ENCODE data around the gene ATP5ME.
"Not testable (repeated sequence)": the region's sequence is repeated elsewhere in the genome, so short reads cannot be mapped to it uniquely, and the experiment has no call there.

Gene ATP5ME

GRCh38 chr4:653831-654502, 20.1 kb downstream of the ATP5ME start:
- DNase-seq = no peak

DNA sequence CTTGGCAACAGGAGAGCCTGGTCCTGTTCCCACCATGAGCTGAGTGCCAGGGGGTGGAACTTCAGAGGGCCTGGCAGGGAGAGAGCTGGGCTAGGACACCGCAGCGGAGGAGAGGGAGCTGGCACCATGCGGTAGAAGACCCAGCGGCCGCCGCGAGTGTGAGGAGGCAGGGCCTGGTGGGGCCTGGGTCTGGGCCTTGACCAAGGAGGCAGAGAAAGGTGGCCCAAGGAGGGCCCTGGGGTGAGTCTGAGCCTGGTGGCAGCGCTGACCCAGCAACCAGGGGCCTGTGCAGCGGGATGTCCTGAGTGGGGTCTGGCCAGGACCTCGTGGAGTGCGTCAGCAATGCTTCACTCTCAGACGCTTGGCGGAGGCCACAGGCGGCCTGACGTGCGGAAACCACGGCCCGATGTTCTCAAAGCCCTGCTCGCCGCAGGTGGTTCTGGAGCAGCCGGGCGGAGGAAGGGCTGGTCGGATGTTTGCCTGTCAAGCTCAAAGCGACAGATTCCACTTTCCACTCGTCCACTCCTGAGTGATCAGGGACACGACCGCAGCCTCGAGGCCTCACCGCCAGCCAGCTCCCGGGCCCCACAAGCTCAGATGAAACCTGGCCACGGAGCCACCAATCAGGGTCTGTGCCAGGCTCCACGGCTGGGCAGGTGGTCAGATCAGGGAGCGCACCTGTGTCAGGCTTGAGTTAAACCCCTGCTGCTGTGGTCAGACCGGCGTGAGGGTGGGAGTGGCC, 20.8 kb downstream of the ATP5ME start:
- no peak for DNase-seq

DNA sequence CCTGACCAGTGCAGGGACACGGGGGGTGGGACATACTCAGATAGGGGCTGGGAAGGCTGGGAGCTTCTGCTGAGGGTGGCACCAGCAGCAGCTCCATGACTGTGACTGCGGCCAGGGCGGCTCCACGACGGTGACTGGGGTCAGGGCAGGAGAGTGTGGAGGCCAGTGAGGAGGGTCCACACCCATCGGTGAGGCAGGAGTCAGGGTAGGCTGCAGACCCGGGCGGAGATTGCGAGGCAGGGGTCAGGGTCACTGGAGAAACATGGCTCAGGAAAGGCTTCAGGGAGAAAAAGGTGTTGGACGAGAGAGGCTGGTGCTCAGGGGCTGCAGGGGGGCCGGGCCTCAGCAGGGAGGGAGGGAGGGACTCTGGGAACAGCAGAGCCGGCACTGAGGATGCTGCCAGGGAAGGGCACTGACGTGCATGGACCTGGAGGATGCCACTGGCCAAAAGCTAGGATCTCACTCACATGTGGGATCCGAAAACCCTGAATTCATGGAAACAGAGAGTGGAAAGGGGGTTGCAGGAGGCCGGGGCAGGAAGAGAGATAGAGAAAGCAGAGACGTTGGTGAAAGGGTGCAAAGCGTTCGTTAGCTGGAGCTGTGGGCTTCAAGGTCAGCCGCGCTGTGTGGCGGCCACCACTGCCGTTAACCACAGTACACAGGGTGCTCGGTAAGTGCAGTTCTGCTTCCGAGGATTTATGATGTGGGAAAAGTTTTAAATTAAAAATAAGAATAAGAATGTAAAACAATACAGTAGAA, 22.0 kb downstream of the ATP5ME start:
- no peak for DNase-seq

DNA sequence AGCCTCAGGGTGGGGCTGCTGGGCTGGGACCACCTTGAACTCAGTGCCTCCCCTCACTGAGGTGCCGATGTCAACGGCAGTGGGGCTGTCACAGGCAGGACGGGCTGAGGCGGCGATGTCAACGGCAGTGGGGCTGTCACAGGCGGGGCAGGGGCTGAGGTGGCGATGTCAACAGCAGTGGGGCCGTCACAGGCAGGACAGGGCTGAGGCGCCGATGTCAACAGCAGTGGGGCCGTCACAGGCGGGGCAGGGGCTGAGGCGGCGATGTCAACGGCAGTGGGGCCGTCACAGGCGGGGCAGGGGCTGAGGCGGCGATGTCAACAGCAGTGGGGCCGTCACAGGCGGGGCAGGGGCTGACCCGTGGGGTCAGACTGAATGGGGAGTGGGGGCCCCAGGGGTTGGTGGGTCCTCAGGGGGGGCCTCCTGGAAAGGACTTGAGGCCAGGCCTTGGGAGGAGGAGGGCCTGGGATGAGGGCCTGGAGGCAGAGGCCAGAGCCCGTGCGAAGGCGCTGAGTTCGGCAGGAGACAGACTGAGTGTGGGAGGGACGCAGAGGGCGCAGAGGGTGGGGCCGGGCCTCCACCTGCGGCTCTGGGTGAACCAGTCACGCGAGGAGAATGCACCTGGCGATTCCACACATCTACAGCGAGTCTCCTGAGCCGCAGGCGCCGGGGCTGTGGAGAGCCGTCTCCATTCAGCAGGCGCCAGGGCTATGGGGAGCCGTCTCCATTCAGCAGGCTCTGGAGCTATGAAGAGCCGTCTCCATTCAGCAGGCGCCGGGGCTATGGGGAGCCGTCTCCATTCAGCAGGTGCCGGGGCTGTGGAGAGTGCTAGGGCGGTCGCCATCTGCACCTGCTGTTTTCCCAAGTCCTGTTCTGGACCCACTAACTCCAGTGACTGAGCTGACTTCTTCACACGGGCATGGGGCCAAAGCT, 22.9 kb downstream of the ATP5ME start:
- no peak for DNase-seq

GRCh38 chr4:650461-650860, 23.6 kb downstream of the ATP5ME start:
- no peak for DNase-seq

- no peak for DNase-seq
Measured at GRCh38 chr4:649751-650310, 24.2 kb downstream of the ATP5ME start.

GRCh38 chr4:649293-649625, 24.8 kb downstream of the ATP5ME start:
- DNase-seq = no peak

GRCh38 chr4:648579-649292, 25.3 kb downstream of the ATP5ME start:
- no peak for DNase-seq

DNA sequence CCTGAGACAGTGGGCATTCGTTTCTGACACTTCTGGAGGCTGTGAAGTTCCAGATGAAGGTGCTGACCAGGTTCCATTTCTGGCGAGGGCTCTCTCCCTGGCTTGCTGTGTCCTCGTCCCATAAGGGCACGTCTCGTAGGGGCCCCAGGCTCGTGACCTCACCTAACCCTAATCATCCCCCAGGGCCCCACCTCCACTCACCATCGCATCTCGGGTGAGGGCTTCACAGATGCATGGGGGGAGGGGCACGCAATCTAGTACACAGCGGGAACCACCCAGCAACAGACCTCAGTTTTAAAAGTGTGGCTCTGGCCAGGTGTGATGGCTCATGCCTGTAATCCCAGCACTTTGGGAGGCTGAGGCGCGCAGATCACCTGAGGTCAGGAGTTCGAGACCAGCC, 26.6 kb downstream of the ATP5ME start:
- DNase-seq = no peak

GRCh38 chr4:646460-646859, 27.6 kb downstream of the ATP5ME start:
- no peak for DNase-seq

DNA sequence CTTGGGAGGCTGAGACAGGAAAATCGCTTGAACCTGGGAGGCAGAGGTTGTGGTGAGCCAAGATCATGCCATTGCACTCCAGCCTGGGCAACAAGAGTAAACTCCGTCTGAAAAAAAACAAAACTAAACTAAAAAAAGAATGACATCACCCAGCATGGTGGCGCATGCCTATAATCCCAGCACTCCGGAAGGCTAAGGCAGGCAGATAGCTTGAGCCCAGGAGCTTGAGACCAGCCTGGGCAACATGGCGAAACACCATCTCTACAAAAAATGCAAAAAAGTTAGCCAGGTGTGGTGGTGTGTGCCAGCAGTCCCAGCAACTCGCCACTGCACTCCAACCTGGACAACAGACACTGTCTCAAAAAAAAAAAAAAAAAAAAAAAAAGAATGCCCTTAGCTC, 31.7 kb downstream of the ATP5ME start:
- not testable (repeated sequence) for DNase-seq

DNA sequence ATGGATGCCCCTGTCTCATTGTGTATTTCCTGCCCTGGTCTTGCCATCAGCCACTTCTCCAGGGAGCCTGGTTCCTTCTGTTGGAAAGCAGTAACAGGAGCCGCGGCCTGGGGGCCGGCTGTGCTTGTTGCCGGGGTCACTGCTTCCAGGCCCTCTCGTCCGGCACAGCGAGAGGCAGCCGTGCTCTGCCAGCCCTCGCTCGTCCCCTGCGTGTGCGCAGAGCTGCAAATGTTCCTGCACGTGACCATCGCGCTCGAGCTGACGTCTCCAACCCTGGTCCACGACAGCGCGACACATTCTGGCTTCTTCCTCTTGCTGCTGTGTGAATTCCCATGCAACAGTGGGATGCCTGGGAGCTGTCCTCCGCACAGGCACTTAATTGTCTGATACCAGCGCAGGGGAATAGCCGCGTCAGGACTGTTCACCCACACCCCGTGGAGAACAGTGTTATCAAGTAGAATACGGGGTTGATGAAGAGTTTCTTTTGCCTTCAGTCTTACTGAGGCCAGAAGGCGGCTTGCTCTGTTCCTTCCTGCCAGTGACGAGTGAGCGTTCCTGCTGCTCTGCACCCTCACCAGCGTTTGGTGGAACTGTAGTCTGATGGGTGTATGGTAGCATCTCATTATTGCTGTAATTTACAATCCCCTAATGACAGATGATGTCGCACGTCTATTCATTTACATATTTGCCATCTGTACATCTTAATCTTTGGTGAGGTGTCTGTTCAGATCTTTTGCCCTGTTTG, 36.4 kb downstream of the ATP5ME start:
- no peak for DNase-seq

DNA sequence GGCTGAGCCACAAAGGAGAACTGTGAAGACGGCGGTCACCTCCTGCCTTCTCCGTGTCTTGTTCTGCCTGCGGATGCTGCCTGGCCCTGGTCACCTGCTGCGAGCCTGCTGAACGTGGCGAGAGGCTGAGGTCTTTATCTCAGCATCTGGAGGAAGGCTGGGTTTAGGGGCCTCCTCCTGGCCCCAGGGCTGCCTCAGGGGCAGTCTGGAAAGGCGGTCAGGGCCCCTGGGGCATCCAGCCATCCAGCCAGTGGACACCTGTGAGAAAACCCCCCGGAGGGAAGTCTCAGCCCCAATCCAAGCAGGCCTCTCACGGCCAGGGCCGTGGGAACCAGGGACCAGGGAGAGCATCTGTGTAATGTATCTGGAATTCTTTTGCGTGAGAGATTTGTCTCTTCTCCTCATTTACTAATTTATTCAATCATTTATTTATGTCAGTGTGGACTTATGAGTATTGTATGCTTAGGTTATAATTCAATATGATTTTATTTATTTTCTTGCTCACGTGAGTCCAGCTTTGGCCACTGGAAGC, 37.4 kb downstream of the ATP5ME start:
- DNase-seq = no peak

GRCh38 chr4:635851-636627, 38.0 kb downstream of the ATP5ME start:
- no peak for DNase-seq

GRCh38 chr4:635066-635835, 38.8 kb downstream of the ATP5ME start:
- not testable (repeated sequence) for DNase-seq

DNA sequence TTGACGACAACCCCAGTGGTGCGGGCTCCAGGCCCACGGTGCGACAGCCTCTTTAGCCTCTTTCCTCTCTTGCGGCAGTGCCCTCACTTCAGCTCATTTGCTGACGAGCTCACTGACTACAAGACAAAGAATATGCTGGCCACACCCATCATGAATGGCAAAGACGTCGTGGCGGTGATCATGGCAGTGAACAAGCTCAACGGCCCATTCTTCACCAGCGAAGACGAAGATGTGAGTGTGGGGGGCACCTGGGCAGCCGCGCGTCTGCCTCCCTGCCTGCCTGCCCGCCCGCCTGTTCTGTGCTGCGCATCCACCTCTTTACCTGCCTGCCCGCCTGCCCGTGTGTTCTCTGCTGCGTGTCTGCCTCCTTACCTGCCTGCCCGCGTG, 39.5 kb downstream of the ATP5ME start:
- no peak for DNase-seq

DNA sequence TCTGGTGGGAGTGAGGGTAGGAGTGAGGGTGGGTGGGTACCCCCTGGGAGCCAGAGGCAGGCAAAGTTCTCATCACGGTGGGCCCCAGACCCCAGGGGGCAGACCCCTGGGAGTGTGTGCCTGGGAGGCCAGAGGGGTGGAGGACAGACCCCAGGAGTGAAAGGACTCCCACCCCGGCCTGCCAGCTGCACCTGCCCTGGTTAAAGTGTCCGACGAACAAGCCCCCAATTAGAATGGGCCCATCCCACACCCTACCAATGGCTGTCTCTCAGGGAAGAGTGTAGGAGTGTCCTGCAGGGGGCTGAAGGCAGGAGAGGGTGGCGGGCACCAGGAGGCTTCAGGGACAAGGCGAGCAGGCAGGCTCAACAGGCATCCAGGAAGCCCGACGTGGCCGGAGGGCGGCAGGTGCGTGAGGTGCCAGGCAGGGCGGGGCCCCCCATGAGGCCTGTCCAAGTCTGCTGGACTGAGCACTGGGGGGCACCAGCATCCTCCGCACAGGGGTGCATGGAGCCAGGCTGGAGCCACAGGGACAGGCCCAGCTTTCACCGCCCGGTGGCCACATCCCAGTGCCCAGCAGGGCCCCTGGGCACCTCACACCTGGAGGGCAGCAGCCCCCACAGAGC, 40.0 kb downstream of the ATP5ME start:
- DNase-seq = no peak

- DNase-seq = no peak
Measured at GRCh38 chr4:633406-633805, 40.7 kb downstream of the ATP5ME start.

DNA sequence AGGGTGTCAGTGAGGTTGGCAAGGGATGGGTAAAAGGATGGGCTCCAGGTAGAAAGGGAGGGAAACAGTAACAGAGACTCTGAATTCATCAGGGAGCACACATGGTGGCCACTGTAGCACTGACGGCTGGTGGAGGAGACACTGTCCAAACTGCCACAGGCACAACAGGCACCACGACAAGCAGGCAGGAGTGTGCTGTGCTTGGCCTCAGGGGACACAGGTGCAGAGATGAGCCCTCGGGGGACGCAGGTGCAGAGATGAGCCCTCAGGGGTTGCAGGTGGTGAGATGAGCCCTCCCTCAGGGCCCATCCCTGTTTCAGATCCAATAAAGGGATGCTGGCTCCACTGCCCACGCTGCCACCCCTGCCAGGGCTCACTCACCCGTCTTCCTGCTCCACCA, 41.1 kb downstream of the ATP5ME start:
- DNase-seq = no peak

Data from suppressor macrophage treated with lipopolysaccharide for 4 hours (primary cell).